PC-9 (cell line): ENCODE results near the gene TTLL9. TPM values are rescaled to one million over a fixed set of nuclear protein-coding genes. Genes with fewer than 3 reads are reported as not detected.

Experiments
- BruUV-seq: library from RNA; stranded (reverse); fragments of 400-500 nt; replicated peaks from 2 replicates; lab custom pipeline; 2021; lab: Mats Ljungman, UMichigan
- CTCF ChIA-PET: fragments of 300-600 bp; sonication (Branson Sonifier 250); formaldehyde crosslinking; loops from one replicate; lab custom pipeline; 2022; ENCODE audit warnings: antibody characterized with exemption; lab: Charles Lee
- POLR2A ChIA-PET: fragments of 300-600 bp; sonication (Branson Sonifier 250); formaldehyde crosslinking; loops from one replicate; lab custom pipeline; 2022; ENCODE audit warnings: antibody characterized with exemption; ENCODE audit not compliant: unreplicated experiment; lab: Charles Lee
- DNase-seq, 2 experiments: peaks; one replicate each; pipeline versions ENCODE4 v3.0.0 to v3.0.0-alpha.2; 2015 to 2022; ENCODE audit warnings: mixed read lengths in 1 of 2
- H2AFZ ChIP-seq: fragments of 200-600 bp; sonication (generic); 2 replicates; pipeline ENCODE4 v1.8.1; 2017; ENCODE audit warnings: antibody characterized with exemption
- H3F3A ChIP-seq: fragments of 200-600 bp; sonication (generic); 2 replicates; pipeline ENCODE4 v1.8.1; 2017; ENCODE audit warnings: antibody characterized with exemption, mild to moderate bottlenecking, low read depth; ENCODE audit not compliant: insufficient read depth
- H3K27ac ChIP-seq: fragments of 200-600 bp; sonication (generic); 2 replicates; pipeline ENCODE4 v1.6.1; 2016; ENCODE audit warnings: mixed run types
- H3K27me3 ChIP-seq: fragments of 200-600 bp; sonication (generic); 2 replicates; pipeline ENCODE4 v1.6.1; 2016; ENCODE audit warnings: low read depth, mixed run types; ENCODE audit not compliant: insufficient read depth
- H3K36me3 ChIP-seq: fragments of 200-600 bp; sonication (generic); 2 replicates; pipeline ENCODE4 v1.6.1; 2016; ENCODE audit warnings: low read depth, mixed run types
- H3K4me1 ChIP-seq: fragments of 200-600 bp; sonication (generic); replicated peaks from 2 replicates; pipeline ENCODE4 v1.6.1; 2016; ENCODE audit warnings: mixed run types; ENCODE audit not compliant: insufficient read depth
- H3K4me2 ChIP-seq: fragments of 200-600 bp; sonication (generic); 2 replicates; pipeline ENCODE4 v1.6.1; 2017; ENCODE audit warnings: mixed run types
- H3K4me3 ChIP-seq: fragments of 200-600 bp; sonication (generic); 2 replicates; pipeline ENCODE4 v1.6.1; 2016; ENCODE audit warnings: mixed run types
- H3K79me2 ChIP-seq: fragments of 200-600 bp; sonication (generic); 2 replicates; pipeline ENCODE4 v1.6.1; 2017; ENCODE audit warnings: low read depth, mixed run types
- H3K9me2 ChIP-seq: fragments of 200-600 bp; sonication (generic); 2 replicates; pipeline ENCODE4 v1.8.1; 2017; ENCODE audit warnings: mild to moderate bottlenecking; ENCODE audit not compliant: insufficient read depth
- H3K9me3 ChIP-seq: fragments of 200-600 bp; sonication (generic); 2 replicates; pipeline ENCODE4 v1.8.1; 2016; ENCODE audit warnings: low read depth; ENCODE audit not compliant: insufficient read depth
- H4K20me1 ChIP-seq: fragments of 200-600 bp; sonication (generic); 2 replicates; pipeline ENCODE4 v1.8.1; 2017; ENCODE audit not compliant: insufficient read depth
- CTCF ChIP-seq: fragments of 200-600 bp; sonication (generic); conservative IDR thresholded peaks from 2 replicates; pipeline ENCODE4 v1.6.1; 2017; ENCODE audit warnings: mixed run types, antibody characterized with exemption, mild to moderate bottlenecking, moderate library complexity
- EZH2 ChIP-seq: fragments of 200-600 bp; sonication (generic); IDR thresholded peaks from 2 replicates; pipeline ENCODE4 v1.8.0; 2017; ENCODE audit warnings: antibody characterized with exemption, low read depth
- intact Hi-C: fragments of 100-400 bp; cut with micrococcal nuclease; formaldehyde crosslinking; loops from one replicate; pipeline ENCODE4 v1.10.0; 2022; ENCODE audit not compliant: unreplicated experiment
- total RNA-seq: library from RNA; stranded (reverse); gene quantifications from 2 replicates; pipeline ENCODE4 v1.2.3, GENCODE V29; 2021

Gene TTLL9
- total RNA-seq, 1 experiment from 2014 or later, result 1.8 TPM

GRCh38 chr20:31840906-31841816 lies 29.3 kb upstream of the TTLL9 start:
- CTCF ChIA-PET, result no interaction called here

GRCh38 chr20:31841928-31842327 lies 28.5 kb upstream of the TTLL9 start:
- H3K27me3 ChIP-seq, result no peaks in the 10 kb centered on the region
- H3K79me2 ChIP-seq, result no peaks in the 10 kb centered on the region
- H3K4me2 ChIP-seq, result no peak overlapping the region
- H3K9me3 ChIP-seq, result no peaks in the 10 kb centered on the region
- H3K36me3 ChIP-seq, result no peaks in the 10 kb centered on the region
- no peak overlapping the region for H2AFZ ChIP-seq
- H4K20me1 ChIP-seq, result no peaks in the 10 kb centered on the region
- peak; percentile 42 to 92 for DNase-seq
- ChIA-PET CTCF (interaction anchor here (0.7 kb wide), 1 partner anchor 115 kb away, joined by 3 read pairs; no protein-coding TSS in a partner anchor), POLR2A (no interaction called here)
- intact Hi-C loops, result loop anchor here (5.0 kb wide), 1 partner anchor 115 kb away; no protein-coding TSS in a partner anchor
- BruUV-seq, result no TSS peak
- no peak overlapping the region for H3K27ac ChIP-seq
- no peak for TF ChIP-seq CTCF
- TF ChIP-seq EZH2, result no peak
- H3K4me1 ChIP-seq, result peaks cover 9% of the 10 kb centered on the region
- 0 out of 2 replicates have a peak, but pooled peaks cover 6% of the 10 kb centered on the region for H3F3A ChIP-seq
- no peak overlapping the region for H3K4me3 ChIP-seq
- H3K9me2 ChIP-seq, result no peaks in the 10 kb centered on the region

More at GRCh38 chr20:31840906-31841816, 29.3 kb upstream of the TTLL9 start:
- Histone ChIP-seq H3F3A (0 out of 2 replicates have a peak, but pooled peaks cover 6% of the 10 kb centered on the region), H3K4me1 (peaks cover 13% of the 10 kb centered on the region), H2AFZ (no peak overlapping the region), H3K27me3 (no peaks in the 10 kb centered on the region), H3K4me2 (no peak overlapping the region), H3K4me3 (no peak overlapping the region), H3K79me2 (no peaks in the 10 kb centered on the region), H3K9me3 (no peaks in the 10 kb centered on the region), H3K36me3 (no peaks in the 10 kb centered on the region), H3K27ac (no peak overlapping the region), H3K9me2 (no peaks in the 10 kb centered on the region), H4K20me1 (no peaks in the 10 kb centered on the region)
- POLR2A ChIA-PET, result no interaction called here
- BruUV-seq, result TSS peak; percentile 82
- TF ChIP-seq EZH2, result no peak
- TF ChIP-seq CTCF, result no peak
- DNase-seq, result no peak
- intact Hi-C loops, result loop anchor here (5.0 kb wide), 1 partner anchor 114 kb away; no protein-coding TSS in a partner anchor

DNA sequence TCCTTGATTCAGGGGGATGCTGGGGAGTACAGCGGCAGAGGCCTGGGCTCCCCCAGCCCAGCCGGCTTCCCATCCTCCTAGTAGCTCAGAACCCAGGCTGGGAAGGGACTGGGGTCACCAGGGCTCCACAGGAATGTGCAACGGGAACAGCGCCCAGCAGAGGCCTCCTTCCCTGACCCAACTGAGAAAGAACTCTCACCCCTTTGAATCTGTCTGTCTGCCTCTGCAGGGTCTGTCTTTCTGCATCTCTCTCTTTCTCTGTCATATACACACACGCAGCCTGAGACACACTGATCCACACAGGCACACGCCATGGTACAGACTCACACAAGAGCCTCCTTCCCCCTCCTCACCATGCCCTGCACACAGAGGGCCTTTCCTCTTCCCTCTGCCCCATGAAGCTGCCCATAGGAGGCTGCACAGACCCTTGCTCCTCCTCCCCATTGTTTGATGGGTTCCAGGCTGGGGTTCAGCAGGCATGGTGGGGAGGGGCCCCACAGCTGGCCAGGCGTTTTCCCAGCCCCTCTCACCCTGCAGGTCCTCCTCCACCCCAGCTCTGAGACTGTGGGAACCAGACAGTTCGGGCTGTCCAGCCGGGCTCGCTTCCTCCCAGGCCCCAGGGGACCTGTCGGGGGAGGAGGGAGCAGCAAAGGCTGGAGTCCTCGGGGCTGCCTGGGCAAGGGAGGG lies 27.8 kb upstream of the TTLL9 start:
- Histone ChIP-seq H3K4me1 (peaks cover 9% of the 10 kb centered on the region), H2AFZ (no peak overlapping the region), H3K9me3 (no peaks in the 10 kb centered on the region), H3K9me2 (no peaks in the 10 kb centered on the region), H3K36me3 (no peaks in the 10 kb centered on the region), H4K20me1 (no peaks in the 10 kb centered on the region), H3K27ac (no peak overlapping the region), H3K27me3 (peaks cover 1% of the 10 kb centered on the region; the same call in 1 of the 2 replicates), H3K4me2 (no peak overlapping the region), H3F3A (0 out of 2 replicates have a peak, but pooled peaks cover 6% of the 10 kb centered on the region), H3K79me2 (no peaks in the 10 kb centered on the region), H3K4me3 (no peak overlapping the region)
- ChIA-PET POLR2A (no interaction called here), CTCF (interaction anchor here (0.7 kb wide), 1 partner anchor 115 kb away, joined by 3 read pairs; no protein-coding TSS in a partner anchor)
- TSS peak; percentile 80 for BruUV-seq
- DNase-seq, result peak in 1 of 2 experiments; percentile 47
- intact Hi-C loops, result loop anchor here (5.0 kb wide), 1 partner anchor 115 kb away; no protein-coding TSS in a partner anchor
- no peak for TF ChIP-seq CTCF
- TF ChIP-seq EZH2, result no peak
